Amygdala (tissue), 56 donors: ENCODE results near the gene AK8.
A peak's percentile ranks its signal among the peaks of the same experiment; 100 is the strongest.

Experiments
- DNase-seq, 56 donors: peaks; one replicate each; lab custom pipeline; 2025; lab: John Stamatoyannopoulos, UW

AK8 gene

DNA sequence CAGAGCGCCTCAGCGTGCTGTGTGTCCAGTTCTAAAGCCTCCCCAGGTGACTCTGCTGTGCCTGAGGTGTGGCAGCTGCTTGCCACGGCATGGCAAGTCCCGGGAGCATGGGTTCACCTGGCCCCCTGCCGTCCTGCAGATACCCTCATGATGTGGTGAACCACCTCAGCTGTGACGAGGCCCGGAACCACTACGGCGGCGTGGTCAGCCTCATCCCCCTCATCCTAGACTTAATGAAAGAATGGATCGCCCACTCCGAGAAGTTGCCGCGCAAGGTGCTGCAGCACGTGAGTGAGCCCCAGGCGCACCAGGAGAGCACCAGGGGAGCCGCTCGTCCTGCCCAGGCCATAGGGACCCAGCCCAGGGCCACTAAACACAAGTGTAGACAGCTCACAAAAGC lies 10.1 kb upstream of the AK8 start:
- DNase-seq = no peak

GRCh38 chr9:132887181-132888120 lies 9.4 kb upstream of the AK8 start:
- no peak for DNase-seq

DNA sequence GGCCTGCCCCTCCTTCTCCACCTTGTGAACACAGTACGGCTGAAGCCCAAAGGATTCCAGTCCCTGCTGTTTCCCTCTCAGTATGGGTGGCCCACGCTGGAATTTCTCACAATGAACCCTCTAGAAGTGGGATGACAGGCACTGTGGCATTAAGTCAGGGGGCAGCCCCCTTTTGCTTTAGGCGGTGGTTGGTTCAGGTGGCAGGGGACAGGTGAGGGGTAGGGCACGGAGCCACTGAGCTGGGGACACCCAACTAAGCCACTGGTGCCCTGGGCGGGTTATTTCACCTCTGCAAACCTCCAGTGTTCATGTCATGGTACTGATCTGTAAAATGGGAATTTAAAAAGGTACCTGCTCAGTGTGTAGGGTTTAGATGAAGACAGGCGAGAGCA lies 8.2 kb upstream of the AK8 start:
- DNase-seq = no peak

- no peak for DNase-seq
These were observed 7.7 kb upstream of the AK8 start for GRCh38 chr9:132885720-132886333.

- DNase-seq = no peak
These were observed 5.5 kb upstream of the AK8 start for GRCh38 chr9:132883349-132884294.

GRCh38 chr9:132882616-132883015 lies 4.5 kb upstream of the AK8 start:
- no peak for DNase-seq

DNA sequence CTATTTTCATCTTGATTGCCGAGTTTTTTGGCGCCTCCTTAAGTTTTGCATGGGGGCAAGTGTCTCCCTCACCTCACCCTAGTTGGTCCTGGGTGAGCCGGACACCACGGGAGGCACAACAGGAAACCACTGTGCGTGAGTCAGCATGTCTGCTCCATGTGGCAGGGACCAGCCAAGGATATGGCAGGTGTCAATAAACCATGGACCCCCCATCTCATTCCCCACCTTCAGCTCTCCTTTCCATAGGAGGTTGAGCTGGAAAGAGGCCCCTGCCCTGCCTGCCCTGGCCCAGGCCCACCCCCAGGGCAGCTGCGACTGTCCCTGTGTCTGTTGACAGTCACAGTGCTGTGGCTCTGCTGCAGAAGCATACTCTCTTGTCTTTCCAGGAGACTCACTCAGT lies 3.7 kb upstream of the AK8 start:
- no peak for DNase-seq

DNA sequence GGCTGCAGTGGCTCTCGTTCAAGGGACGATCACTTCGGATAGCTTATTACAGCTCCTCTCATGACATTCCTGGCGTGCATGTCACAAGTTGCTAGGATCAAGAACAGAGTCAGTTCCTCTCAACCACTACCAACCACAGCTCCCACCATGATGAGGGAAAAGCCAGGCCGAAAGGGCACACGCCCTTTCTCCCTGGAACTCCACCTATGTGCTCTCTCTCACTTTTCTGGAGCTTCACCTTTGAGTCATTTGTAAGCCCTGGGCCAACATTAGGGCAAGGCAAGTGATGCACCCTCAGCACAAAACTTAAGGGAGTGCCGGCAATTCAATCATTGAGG lies 2.2 kb upstream of the AK8 start:
- no peak for DNase-seq

DNA sequence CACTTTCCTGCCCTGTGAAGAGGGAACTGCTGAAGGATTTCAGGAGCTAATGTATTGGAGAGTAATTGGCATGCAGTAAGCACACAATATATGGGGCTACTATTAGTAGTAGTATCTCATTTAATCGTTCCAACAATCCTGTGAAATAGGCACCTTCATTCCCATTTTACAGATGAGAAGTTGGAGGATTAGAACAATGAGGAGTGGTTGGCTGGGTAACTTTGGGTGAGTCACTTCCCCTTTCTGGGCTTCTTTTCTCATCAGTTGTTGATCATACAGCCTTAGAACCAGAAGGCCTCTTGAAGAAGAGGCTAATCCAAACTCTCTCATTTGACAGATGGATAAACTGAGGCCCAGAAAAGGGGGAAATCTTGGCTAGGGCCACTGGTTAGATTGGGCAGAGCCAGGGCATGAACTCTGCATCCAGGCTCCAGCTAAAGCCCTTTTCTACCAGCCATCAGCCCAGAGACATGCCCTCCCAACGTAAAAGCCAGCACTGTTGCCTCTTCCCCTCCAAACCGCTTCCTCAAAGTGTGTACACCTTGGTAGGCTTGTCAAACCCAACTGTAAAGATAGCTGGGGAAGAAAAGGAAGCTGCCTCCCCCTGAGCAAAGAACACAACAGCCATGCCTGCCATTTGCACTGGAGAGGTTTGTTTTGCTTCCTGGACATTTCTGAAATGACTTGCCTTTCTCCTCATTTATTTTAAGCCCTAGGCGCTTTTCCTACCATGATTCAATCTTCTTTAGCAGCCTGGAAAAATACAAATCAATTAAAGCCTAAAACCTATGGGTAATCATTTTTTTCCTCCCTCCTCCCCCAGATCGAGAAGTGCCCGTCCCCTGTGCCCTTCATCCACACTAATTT lies 1.6 kb upstream of the AK8 start:
- DNase-seq = no peak

DNA sequence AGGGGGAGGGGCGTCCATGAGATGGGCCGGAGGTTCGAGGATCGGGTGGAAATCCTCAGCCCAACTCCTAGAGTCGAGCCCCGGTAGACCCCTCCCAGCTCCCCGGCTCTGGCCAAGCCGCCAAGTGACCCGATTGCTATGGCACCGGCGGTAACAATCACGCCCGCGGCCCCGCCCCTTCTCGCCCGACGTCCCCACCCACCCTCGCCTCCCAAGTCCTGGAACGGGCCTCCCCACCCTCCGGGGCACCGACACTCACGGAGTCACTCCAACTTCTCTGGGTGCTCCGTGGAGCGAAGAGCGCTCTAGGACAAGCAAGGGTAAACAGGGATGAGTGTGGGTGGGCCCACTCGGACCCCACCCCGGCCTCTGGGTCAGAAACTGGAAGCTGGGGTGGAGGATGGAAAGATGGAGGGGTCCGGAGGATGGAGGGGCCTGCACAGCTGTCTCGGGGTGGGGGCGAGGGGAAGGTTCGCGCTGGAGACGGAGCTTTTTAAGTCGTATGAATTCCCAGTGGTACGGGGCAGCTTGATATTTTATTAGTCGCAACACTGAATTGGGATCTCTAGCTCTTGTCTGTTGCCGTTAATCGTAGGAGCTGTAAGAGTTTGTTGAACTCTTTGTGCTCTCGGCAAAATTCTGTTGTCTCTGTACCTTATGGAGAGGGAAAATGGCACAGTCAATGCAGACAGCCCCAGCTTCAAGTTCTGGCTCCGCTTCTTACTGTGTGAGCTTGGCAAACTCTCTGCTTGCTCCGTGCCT lies 792 bp upstream of the AK8 start, which contains the start of gene SPACA9:
Gene SPACA9 (plus strand): TSS at position 204 of the 762 bp plus-strand sequence. CDS start 5,050 bp downstream, outside the sequence.
- peak in 40 of 56 donors; percentile 6 to 68 (median 36) for DNase-seq

DNA sequence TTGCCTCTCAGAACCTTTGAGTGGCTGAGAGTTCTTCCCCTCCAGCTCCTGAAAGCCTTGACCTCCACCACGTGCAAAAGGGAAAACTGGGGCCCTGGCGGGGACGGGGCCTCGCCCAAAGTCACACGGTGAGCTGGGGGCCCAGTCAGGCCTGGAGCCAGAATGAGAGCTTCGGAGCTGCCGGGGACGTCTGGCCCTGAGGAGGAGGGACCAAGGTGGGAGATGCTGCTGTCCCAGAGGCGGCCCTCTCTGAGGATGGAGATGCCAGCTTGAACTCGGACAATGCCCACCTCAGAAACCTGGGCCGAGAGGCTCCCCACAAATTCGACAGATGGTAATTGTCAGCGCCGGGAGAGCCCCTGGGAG lies 643 bp downstream of the AK8 start:
- no peak for DNase-seq

DNA sequence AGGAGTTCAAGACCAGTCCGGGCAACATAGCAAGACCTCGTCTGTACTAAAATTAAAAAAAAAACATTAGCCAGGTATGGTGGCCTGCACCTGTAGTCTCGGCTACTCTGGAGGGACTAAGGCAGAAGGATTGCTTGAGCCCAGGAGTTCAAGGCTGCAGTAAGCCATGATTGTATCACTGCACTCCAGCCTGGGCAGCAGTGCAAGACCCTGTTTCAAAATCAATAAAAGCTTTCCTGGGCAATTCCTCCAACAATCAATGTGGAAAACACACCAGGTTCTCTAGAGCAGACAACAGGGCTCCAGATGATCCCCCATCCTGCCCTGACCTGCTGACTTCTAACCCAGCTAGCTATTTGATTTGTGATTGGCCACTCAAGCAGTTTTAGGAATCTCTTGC lies 1.2 kb downstream of the AK8 start:
- no peak for DNase-seq

DNA sequence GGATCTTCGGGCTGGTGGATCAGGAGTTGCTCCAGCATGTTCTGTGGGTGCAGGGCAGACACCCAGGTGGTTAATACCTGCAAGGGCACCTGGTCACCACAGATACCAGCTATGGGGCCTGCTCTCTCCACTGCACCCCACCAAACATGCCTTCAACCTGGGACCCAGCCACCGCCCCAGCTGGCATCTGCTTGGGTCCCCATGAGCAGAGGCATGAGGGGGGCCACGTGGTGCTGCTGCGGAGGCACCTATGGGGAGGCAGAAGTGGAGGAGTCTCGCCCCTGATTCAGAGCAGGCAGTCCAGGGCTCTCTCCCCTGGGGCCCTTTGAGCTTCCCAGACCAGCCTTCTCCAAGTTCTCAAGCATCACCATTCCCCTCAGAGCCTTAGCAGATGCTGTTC lies 2.9 kb downstream of the AK8 start:
- no peak for DNase-seq

DNA sequence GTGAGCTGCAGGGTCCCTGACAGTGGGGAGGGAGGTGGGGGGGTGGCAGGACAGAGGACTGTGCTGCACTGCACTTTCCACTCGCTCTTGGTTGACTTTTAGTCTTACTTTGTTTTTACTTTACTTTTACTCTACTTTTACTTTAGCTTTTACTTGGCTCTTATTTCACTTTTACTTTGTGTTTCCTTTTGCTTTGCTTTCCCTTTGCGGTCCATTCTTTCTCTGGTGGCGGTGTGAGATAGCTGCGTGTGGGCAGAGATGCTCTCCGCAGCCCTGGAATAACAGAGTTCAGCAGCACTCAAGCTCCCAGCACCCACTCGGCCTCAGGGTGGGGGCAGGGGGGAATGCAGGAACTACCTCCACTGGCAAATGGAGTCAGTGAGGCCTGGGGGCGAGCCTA lies 4.7 kb downstream of the AK8 start:
- no peak for DNase-seq

DNA sequence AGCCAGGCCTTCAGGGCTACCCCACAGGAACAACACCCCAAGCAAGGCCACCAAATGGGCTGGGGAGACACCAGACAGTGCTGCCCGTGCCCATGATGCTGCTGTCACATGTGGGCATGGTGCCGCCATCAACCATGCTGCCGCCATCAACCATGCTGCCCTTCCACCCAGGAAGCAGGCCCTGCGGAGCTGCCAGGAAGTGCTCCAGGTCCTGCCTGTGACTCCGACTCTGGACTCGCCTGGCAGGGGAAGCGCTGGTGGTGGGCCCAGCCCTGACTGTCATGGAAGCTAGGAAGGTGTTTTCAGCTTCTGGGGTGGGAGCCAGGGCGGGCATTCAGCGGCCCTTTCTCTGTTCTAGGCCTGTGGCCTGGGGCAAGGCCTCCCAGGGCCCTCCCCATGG lies 8.8 kb downstream of the AK8 start:
- no peak for DNase-seq

- DNase-seq = no peak
These were observed 11.2 kb downstream of the AK8 start for GRCh38 chr9:132866898-132867297.

- DNase-seq = no peak
These were observed 13.4 kb downstream of the AK8 start for GRCh38 chr9:132864691-132865090.

- no peak for DNase-seq
These were observed 13.8 kb downstream of the AK8 start for GRCh38 chr9:132864277-132864676.

- DNase-seq = no peak
These were observed 15.0 kb downstream of the AK8 start for GRCh38 chr9:132863096-132863495.
